ENCODE data around the gene CRIP2. TPM values are rescaled to one million over a fixed set of nuclear protein-coding genes. Genes with fewer than 3 reads are reported as not detected.

Gene CRIP2
- total and polyA plus RNA-seq, 10 of the 15 experiments (the other 5 are each of a cell fraction or from before 2014, with no cell fraction given): 0.04 to 0.62 (median 0.37) TPM; not detected in 5

DNA sequence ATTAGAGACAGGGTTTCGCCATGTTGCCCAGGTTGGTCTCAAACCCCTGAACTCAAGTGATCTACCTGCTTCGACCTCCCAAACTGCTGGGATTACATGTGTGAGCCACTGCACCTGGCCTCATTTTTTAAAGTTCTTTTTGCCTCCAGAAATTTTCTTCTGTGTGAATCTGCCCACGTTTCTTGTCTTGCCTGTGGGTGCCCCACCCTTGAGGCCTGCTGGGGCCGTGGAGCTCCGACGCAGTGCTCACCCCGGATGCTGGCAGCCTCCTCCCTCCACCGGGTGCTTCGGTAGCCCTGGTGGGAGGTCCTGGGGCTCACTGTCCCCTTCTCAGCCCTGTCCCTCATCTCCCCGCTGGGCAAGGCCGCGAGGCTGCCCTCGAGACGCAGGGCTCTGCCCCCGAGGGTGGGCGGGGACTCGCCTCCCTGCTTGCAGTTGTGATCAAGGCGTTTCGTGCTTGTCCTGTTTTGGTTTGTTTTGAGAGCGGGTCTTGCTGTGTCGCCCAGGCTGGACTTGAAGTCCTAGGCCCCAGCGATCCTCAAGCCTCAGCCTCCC lies 19.5 kb upstream of the CRIP2 start (continued):
- TF ChIP-seq, protein P1, sequence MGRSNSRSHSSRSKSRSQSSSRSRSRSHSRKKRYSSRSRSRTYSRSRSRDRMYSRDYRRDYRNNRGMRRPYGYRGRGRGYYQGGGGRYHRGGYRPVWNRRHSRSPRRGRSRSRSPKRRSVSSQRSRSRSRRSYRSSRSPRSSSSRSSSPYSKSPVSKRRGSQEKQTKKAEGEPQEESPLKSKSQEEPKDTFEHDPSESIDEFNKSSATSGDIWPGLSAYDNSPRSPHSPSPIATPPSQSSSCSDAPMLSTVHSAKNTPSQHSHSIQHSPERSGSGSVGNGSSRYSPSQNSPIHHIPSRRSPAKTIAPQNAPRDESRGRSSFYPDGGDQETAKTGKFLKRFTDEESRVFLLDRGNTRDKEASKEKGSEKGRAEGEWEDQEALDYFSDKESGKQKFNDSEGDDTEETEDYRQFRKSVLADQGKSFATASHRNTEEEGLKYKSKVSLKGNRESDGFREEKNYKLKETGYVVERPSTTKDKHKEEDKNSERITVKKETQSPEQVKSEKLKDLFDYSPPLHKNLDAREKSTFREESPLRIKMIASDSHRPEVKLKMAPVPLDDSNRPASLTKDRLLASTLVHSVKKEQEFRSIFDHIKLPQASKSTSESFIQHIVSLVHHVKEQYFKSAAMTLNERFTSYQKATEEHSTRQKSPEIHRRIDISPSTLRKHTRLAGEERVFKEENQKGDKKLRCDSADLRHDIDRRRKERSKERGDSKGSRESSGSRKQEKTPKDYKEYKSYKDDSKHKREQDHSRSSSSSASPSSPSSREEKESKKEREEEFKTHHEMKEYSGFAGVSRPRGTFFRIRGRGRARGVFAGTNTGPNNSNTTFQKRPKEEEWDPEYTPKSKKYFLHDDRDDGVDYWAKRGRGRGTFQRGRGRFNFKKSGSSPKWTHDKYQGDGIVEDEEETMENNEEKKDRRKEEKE (IDR thresholded peaks at IDR 0.05): no peak
- TF ChIP-seq POLR2AphosphoS2 (IDR thresholded peaks at IDR 0.05; ENCODE audit: low read depth, low read length) (no peak), POLR2AphosphoS5 (IDR thresholded peaks at IDR 0.05; ENCODE audit: low read length) (no peak)
- TF ChIP-seq, protein P2, sequence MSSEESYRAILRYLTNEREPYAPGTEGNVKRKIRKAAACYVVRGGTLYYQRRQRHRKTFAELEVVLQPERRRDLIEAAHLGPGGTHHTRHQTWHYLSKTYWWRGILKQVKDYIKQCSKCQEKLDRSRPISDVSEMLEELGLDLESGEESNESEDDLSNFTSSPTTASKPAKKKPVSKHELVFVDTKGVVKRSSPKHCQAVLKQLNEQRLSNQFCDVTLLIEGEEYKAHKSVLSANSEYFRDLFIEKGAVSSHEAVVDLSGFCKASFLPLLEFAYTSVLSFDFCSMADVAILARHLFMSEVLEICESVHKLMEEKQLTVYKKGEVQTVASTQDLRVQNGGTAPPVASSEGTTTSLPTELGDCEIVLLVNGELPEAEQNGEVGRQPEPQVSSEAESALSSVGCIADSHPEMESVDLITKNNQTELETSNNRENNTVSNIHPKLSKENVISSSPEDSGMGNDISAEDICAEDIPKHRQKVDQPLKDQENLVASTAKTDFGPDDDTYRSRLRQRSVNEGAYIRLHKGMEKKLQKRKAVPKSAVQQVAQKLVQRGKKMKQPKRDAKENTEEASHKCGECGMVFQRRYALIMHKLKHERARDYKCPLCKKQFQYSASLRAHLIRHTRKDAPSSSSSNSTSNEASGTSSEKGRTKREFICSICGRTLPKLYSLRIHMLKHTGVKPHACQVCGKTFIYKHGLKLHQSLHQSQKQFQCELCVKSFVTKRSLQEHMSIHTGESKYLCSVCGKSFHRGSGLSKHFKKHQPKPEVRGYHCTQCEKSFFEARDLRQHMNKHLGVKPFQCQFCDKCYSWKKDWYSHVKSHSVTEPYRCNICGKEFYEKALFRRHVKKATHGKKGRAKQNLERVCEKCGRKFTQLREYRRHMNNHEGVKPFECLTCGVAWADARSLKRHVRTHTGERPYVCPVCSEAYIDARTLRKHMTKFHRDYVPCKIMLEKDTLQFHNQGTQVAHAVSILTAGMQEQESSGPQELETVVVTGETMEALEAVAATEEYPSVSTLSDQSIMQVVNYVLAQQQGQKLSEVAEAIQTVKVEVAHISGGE (CRISPR knock-in tag; IDR thresholded peaks at IDR 0.05): no peak
